GM19455 (cell line): ENCODE results near the gene VAT1.

Experiments used
- ATAC-seq: cut with Tn5 transposase; IDR thresholded peaks from one replicate; pipeline ENCODE4 v1.9.1; 2021; ENCODE audit not compliant: unreplicated experiment

The VAT1 gene

GRCh38 chr17:43027091-43028032, 5.2 kb upstream of the VAT1 start:
- no peak for ATAC-seq

- no peak for ATAC-seq
Measured at GRCh38 chr17:43026595-43026994, 4.4 kb upstream of the VAT1 start.

GRCh38 chr17:43025766-43026537, 3.8 kb upstream of the VAT1 start:
- no peak for ATAC-seq

DNA sequence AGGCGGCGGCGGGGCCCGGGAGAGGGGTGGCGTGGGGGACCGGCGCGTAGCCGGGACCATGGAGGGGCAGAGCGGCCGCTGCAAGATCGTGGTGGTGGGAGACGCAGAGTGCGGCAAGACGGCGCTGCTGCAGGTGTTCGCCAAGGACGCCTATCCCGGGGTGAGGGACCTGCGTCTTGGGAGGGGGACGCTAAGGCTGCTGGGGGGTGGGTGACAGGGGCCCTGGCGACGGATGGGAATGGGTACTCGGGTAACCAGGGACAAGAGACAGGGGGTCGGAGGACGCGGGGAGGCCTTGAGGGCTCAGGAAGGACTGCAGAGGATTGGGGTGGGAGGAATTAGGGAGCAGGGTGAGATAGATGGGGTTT, 3.1 kb upstream of the VAT1 start:
- ATAC-seq = no peak

- ATAC-seq = no peak
Measured at GRCh38 chr17:43024407-43025289, 2.5 kb upstream of the VAT1 start, which contains the start of gene RND2. TSS of gene RND2 (plus strand) at chr17:43025231. CDS start at chr17:43025348, 117 bp downstream.

DNA sequence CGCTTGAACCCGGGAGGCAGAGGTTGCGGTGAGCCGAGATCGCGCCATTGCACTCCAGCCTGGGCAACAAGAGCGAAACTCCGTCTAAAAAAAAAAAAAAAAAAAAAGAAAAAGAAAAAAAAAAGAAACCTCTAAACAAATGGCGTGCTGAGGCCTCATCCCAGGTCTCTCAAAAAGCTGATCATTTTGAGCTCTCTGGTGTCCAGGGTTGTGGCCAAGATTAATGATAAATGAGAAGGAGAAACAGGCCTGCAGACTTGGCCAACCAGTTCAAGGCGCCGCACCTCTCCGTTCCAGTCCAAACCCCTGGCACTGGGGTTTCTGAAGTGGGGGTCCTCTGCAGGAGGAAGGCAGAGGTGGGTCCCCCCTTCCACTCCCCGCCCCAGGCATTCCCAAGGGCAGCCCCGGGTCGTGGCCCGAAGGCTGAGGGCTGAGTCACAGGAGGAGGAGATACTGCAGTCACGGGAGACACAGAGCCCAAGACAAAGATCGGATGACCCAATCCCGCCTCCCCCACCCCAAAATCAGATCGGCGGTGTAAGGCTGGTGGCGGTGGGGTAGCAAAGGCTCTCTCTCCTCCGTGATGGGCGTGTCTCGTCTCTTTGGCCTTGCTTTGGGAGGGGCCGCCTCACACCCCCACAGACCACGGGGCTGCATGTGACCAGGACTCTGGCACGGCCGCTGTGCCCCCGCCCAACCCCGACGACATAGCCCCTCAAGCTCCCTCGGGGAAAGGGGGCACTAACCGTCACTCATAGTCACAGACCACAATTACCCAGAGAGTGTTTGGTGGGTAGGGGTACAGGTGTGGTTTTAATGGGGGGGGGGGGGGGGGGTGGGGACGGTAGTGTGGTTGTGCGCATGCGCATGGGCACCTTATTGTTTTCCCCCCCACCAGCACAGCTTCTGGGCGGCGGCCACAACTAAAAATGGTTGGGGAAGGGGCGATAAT, 1.1 kb downstream of the VAT1 start:
- no peak for ATAC-seq

DNA sequence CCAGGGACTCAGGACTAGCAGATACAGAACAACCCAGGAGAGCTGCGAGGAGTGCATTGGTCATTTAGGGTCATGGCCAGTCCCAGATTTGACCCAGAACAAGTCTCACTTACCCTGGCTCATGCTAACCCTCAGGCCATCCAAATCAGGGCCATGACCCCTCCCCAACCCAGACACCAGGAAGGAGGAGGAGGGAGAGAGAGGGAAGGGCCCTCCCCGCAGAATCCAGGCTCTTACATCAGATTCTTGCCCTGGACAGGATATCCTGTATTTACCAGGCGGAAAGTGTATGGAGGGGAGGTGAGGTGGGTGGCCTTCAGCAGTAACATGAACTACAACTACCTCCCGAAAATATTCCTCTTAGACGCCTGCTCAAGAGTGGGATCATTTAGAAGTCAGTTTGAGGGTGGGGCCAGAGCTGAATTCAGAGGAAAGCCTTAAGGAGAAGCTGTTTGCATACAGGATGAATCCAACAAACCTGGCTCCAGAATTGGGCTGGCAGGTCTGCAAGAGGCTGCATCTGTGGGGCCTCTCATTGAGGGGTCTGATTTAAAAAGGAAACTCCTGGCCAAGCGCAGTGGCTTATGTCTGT, 2.1 kb downstream of the VAT1 start:
- ATAC-seq = no peak

- ATAC-seq = no peak
Measured at GRCh38 chr17:43019418-43019817, 2.8 kb downstream of the VAT1 start.

GRCh38 chr17:43018932-43019331, 3.3 kb downstream of the VAT1 start:
- no peak for ATAC-seq

DNA sequence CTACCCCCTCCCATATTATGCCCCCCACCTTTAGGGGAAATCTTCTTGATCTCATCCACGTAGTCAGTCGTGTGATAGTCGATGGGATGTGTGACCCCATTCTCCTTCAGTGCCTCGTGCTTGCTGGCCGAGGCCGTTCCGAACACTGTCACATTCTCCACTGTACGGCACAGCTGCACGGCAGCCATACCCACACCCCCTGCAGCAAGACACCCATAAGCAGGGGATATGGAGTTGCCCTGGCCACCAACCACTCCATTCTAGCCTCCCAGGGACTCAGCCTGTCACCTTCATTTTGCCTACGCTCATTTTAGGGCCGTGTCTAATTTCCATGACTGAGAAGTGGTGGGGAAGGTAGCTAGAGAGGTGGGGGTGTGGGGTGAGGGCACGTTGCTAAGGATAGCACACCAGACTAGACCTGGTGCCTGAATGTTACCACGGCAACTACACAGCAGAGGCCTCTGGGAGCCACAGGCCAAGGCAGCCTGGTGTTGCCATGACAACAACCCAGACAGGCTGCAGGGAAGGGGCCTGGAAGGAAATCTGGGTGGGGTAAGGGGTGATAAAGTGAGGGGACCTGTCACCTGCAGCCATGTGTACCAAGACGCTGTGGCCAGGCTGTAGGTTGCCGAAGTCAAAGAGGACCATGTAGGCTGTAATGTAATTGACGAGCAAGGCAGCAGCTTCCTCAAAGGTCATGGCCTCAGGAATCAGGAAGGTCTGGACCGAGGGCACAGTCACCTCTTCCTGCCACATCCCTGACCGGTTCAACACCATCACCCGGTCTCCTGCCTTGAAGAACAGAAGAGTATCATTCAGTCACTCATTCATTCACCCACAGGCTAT, 4.0 kb downstream of the VAT1 start:
- no peak for ATAC-seq

GRCh38 chr17:43016216-43016615, 6.0 kb downstream of the VAT1 start:
- no peak for ATAC-seq

GRCh38 chr17:43015579-43015978, 6.6 kb downstream of the VAT1 start:
- ATAC-seq = no peak

- no peak for ATAC-seq
Measured at GRCh38 chr17:43014649-43015542, 7.3 kb downstream of the VAT1 start.

DNA sequence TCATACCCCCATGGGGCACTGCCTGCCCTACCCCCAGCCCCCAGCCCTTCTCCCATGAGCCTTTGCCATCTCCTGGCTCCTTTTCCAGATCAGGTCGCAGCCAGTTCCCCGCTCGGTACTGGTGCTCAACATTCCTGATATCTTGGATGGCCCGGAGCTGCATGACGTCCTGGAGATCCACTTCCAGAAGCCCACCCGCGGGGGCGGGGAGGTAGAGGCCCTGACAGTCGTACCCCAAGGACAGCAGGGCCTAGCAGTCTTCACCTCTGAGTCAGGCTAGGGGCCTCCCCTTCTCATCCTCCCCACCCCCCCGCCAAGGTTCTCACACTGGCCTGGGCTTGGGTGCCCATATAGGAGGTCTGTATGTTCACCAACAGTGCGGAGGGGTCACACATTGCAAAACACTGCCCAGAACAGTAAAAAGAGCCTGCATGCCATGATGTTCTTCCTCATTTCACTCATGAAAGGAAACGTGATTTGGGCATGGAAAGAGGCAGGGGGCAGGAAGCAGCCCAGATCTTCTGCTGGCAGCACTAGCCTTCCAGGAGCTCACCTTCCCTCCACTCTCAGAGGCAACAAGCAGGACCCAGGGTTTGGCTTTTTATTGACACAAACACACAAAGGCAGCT, 8.1 kb downstream of the VAT1 start:
- no peak for ATAC-seq

DNA sequence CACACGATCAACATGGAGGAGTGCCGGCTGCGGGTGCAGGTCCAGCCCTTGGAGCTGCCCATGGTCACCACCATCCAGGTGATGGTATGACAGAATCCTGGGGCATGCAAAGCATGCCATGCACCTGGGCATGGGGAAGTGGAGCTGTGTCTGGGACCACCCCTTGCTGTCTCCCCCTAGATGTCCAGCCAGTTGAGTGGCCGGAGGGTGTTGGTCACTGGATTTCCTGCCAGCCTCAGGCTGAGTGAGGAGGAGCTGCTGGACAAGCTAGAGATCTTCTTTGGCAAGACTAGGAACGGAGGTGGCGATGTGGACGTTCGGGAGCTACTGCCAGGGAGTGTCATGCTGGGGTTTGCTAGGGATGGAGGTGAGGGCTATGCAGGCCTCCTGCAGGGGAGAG, 8.9 kb downstream of the VAT1 start:
- ATAC-seq = no peak

DNA sequence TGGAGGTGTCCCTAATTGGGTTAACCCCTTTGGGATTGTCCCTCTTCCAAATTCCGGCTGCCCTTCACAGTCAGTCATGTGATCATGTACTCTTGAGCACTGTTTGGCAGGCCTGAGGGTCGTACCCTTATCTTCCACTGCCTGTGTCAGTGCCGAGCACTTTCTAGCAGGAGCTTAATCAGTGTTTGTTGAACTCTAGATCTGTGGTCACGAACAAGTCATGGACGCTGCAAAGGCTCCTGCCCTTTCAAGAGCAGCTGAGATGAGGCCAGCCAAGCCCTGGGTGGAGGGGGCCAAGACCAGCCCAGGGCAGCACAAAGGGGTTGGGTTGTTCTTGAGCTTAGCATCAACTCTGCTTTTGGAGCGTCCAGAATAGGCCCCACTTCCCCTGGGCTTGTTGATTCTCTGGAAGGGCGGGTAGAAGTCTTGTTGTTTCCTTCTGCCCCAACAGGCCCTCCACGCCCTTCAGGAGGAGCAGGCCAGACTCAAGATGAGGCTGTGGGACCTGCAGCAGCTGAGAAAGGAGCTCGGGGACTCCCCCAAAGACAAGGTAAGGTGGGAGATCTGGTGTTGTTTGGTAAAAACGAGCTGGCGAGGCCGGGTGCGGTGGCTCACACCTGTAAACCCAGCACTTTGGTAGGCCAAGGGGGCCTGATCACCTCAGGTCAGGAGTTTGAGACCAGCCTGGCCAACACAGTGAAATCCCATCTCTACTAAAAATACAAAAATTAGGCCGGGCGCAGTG, 10.3 kb downstream of the VAT1 start:
- no peak for ATAC-seq
